SK-N-SH treated with all-trans-retinoic acid at 6 μM for 48 hours (cell line): ENCODE measurements around the gene ANKRA2.

Source experiments
- ARNTL ChIP-seq: fragments of 450-650 bp; formaldehyde crosslinking; IDR thresholded peaks from 2 replicates; pipeline ENCODE4 v1.5.0; 2020; ENCODE audit warnings: low read depth, mild to moderate bottlenecking, moderate library complexity, borderline replicate concordance
- CREB5 ChIP-seq: fragments of 250-450 bp; sonication (Bioruptor Pico); IDR thresholded peaks from 2 replicates; pipeline ENCODE4 v1.5.1; 2020; ENCODE audit warnings: low read depth, mild to moderate bottlenecking, moderate library complexity
- CSRNP3 ChIP-seq: fragments of 250-450 bp; sonication (Bioruptor Pico); IDR thresholded peaks from 2 replicates; pipeline ENCODE4 v1.5.1; 2021; ENCODE audit warnings: mild to moderate bottlenecking, moderate library complexity
- PATZ1 ChIP-seq: fragments of 250-450 bp; sonication (Bioruptor Pico); IDR thresholded peaks from 2 replicates; pipeline ENCODE4 v1.8.0; 2020; ENCODE audit warnings: mild to moderate bottlenecking, moderate library complexity, borderline replicate concordance
- SNAI2 ChIP-seq: fragments of 250-450 bp; sonication (Bioruptor Pico); IDR thresholded peaks from 2 replicates; pipeline ENCODE4 v1.5.0; 2020; ENCODE audit warnings: mild to moderate bottlenecking, moderate library complexity
- TSHZ2 ChIP-seq: fragments of 250-450 bp; sonication (Bioruptor Pico); IDR thresholded peaks from 2 replicates; pipeline ENCODE4 v1.5.0; 2020; ENCODE audit warnings: mild to moderate bottlenecking, moderate library complexity
- ZFP3 ChIP-seq: fragments of 250-450 bp; sonication (Bioruptor Pico); IDR thresholded peaks from 2 replicates; pipeline ENCODE4 v1.5.0; 2020; ENCODE audit warnings: mild to moderate bottlenecking, moderate library complexity
- ZFP30 ChIP-seq: fragments of 450-650 bp; formaldehyde crosslinking; IDR thresholded peaks from 2 replicates; pipeline ENCODE4 v1.5.0; 2022; ENCODE audit warnings: mild to moderate bottlenecking, moderate library complexity
- ZNF565 ChIP-seq: fragments of 450-650 bp; formaldehyde crosslinking; conservative IDR thresholded peaks from 2 replicates; pipeline ENCODE4 v1.5.0; 2020; ENCODE audit warnings: low read depth, mild to moderate bottlenecking, moderate library complexity

- TF ChIP-seq ARNTL (no peak), ZFP3 (CRISPR knock-in tag) (no peak), TSHZ2 (CRISPR knock-in tag) (no peak), SNAI2 (CRISPR knock-in tag) (no peak), ZNF565 (no peak), CREB5 (no peak), PATZ1 (CRISPR knock-in tag) (no peak), CSRNP3 (CRISPR knock-in tag) (no peak), ZFP30 (CRISPR knock-in tag) (no peak)
These were observed 58.9 kb downstream of the ANKRA2 start for GRCh38 chr5:73506459-73506955.
